Tibial nerve (tissue), 3 donors: ENCODE results near the gene FOS.
"Not testable (repeated sequence)": the region's sequence is repeated elsewhere in the genome, so short reads cannot be mapped to it uniquely, and the experiment has no call there.

Experiments
- CTCF ChIP-seq, 5 experiments: fragments of 200-600 bp in 3 of 5; fragments of 450-650 bp in 2 of 5; sonication (generic) in 3 of 5; IDR thresholded peaks; one replicate each; pipeline ENCODE4 v1.5.1; 2016 to 2019; ENCODE audit warnings: antibody characterized with exemption in 5 of 5, mild to moderate bottlenecking in 3 of 5, moderate library complexity in 2 of 5
- POLR2A ChIP-seq, 2 donors: fragments of 450-650 bp; IDR thresholded peaks; one replicate each; pipeline ENCODE4 v1.6.1; 2017; ENCODE audit warnings: antibody characterized with exemption in 2 of 2, mild to moderate bottlenecking in 2 of 2, moderate library complexity in 2 of 2

- not testable (repeated sequence) for TF ChIP-seq POLR2A, CTCF (IDR thresholded peaks at IDR 0.05)
Observed at GRCh38 chr14:75309561-75309960, 30.9 kb downstream of the FOS start.
